Measurements from ENCODE around the gene KCNH4.
A peak's percentile ranks its signal among the peaks of the same experiment; 100 is the strongest.
"Not testable (repeated sequence)": the region's sequence is repeated elsewhere in the genome, so short reads cannot be mapped to it uniquely, and the experiment has no call there.

Gene KCNH4

DNA sequence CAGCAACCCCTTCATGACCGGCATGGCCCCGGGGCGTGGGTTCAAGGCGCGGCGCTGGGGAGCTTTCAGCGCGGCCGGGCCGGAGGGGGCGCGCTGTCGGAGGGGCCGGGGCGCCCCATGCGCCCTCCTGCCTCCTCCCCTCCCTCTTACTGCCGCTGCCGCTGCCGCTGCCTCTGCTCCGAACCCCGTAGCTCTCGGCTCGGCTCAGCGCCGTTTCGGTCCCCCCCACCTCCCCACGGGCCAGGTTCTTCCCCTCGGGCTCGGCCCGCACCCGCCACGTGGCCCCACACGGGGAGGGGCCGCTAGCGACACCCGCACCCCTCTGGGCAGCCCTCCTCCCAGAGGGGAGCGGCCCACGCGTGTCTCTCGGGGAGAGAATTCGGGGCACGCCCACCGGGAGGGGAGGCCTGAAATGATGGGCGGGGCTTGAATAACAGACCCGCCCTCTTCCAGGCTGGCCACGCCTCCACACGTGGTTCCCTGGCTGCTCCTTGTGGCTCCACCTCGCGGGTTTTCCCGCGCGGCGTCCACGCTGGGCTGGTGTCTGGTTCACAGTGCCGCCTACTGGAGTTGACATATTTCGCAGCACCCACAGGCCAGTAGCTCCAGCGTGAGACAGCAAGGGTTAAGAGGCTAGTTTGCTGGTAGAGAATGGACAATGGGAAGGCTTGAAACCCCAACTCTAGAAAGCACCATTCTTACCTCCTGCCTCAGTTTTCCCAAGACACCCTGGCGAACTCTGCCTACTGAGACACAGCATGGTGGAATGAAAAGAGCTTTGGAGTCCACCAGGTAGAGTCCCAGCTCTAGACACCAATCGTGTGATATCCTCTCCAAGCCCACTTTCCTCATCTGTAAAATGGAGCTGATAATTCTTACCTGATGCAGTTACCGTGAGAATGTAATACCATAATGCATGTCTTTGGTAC is at the start of gene KCNH4:
TSS of gene KCNH4 (minus strand) at position 221 of the 929 bp plus-strand sequence. CDS start at position 24, 197 bp downstream.
- peak; percentile 93 for DNase-seq

- no peak for DNase-seq
Observed at GRCh38 chr17:42230225-42230624, 49.3 kb upstream of the KCNH4 start.

GRCh38 chr17:42227849-42228700 is 47.1 kb upstream of the KCNH4 start:
- no peak for DNase-seq

DNA sequence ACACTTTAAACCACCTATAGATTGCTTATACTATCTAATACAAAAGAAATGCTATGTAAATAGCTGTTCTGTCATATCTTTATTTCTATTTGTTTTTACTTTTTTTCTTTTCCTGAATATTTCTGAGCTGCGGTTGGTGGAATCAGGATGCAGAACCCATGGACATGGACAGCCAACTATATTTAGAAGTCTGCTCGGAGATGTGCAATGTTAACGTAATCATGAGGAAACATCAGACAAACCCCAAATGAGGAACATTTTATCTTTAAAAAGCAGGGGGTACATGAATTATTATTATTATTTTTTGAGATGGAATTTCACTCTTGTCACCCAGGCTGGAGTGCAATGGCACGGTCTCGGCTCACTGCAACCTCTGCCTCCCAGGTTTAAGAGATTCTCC is 44.7 kb upstream of the KCNH4 start:
- no peak for DNase-seq

DNA sequence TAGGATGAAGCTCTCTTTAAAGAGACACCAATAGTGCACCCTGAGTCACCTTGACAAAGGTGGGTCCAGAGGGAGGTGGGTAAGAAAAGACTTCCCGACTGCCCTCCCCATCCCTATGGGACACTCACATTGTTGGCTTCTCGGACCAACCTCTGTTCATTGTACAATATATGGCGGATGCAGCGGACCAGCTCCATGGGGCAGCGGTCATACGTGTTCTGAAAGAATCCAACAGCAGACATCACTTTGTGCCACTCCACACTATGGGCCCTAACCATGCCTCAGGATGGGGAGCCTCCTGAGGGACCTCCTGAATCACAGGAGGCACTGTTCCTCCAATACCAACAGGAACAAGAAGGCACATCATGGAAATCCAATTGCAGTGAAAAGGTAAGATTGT is 43.7 kb upstream of the KCNH4 start:
- no peak for DNase-seq

DNA sequence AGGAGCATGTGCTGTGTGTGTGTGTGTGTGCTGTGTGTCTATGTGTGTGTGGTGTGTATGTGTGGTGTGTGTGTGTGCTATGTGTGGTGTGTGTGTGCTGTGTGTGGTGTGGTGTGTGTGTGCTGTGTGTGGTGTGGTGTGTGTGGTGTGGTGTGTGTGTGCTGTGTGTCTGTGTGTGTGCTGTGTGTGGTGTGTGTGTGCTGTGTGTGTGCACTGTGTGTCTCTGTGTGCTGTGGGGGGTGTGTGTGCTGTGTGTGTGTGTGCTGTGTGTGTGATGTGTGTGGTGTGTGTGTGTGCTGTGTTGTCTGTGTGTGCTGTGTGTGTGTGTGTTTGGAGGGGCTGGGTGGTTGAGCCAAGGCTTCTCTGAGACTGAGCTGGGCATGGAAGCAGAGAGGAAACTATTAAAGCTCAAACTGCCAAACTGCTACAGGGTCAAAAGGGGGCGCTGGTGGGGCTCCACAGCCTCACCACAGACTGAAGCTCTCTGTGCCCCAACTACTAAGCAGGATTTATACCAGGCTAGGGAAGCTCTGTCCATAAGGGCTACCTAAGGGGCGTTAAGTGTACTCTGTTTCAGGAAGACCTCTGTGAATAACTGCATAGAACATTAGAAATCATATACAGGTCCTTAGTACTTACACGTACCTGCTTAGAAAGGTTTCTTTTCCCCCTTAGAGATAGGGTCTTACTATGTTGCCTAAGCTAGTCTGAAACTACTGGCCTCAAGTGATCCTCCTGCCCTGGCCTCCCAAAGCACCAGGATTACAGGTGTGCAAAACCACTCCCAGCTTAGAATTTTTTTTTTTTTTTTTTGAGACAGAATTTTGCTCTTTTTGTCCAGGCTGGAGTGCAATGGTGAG is 41.2 kb upstream of the KCNH4 start:
- peak; percentile 69 for DNase-seq

GRCh38 chr17:42219280-42219679 is 38.3 kb upstream of the KCNH4 start:
- not testable (repeated sequence) for DNase-seq

DNA sequence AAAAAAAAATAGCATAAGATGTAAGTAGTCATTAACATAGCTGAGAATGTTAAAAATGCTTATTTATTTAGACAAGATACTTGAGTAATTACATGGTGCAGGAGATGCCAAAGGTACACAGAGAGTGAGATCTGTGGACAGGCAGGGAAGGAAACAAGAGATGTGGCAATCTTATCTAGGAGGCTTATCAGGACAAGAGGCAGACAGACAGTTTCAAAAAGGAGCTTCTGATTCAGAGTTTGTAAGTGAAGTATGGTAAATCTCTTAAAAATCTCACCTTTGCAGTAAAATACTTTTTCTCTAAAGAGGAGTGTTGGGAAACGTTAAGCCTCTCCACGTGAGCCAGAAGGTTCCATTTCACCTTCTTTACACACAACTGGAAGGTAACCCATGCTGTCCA is 33.2 kb upstream of the KCNH4 start:
- DNase-seq = no peak

DNA sequence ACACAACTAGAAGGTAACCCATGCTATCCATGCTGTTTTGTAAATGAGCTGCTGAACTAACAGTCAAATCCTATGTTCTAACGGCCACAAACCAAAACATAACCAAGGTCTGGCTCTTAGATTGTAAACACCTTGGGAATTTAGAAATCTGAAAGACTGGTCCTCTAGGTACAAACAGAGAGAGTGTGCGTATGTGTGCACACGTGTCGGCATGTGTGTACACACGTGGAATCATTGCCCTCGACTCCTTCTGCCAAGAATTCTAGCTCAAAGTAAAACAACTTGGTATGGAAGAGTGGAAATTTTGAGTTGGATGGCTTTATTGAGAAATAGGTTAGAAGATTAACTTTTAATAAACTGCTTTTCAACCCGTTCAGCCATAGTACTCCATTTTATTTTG is 31.4 kb upstream of the KCNH4 start:
- no peak for DNase-seq

DNA sequence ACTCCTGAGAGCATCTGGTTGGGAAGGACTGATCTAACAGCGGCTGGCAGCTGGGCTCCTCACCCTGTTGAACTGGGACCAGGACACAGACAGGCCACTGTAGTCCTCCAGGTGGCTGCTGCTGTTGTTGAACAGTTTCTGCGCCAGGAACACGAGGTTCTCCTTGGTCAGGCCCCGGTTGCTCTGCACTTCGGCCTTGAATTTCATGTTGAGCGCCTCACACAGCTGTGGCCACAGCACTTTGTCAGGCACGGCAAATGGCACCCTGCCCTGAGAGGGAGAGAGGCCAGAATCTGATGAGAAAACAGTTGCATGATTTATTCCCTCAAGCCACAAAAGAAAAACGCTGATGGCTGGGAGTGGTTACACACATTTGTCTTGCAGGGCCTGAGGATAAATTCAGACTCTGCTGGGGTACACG is 31.0 kb upstream of the KCNH4 start:
- DNase-seq = not testable (repeated sequence)

DNA sequence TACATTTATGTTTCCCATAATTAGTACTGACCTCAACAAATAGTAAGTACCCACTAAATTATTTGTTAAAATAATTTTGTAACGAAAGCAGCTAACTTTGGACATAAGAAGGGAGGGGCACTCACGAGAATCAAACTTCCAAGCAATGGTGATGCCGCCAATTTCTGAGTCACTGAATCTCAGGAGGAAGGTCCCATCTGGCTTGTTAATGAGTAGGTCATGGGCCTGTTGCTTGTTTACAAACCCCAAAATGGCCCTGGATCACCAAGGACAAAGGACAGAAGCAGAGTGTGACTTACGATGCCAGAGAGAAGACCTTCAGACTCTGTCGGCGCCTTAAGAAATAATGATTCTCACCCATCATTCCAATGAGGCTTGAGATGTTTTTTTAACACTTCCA is 29.1 kb upstream of the KCNH4 start:
- DNase-seq = no peak

DNA sequence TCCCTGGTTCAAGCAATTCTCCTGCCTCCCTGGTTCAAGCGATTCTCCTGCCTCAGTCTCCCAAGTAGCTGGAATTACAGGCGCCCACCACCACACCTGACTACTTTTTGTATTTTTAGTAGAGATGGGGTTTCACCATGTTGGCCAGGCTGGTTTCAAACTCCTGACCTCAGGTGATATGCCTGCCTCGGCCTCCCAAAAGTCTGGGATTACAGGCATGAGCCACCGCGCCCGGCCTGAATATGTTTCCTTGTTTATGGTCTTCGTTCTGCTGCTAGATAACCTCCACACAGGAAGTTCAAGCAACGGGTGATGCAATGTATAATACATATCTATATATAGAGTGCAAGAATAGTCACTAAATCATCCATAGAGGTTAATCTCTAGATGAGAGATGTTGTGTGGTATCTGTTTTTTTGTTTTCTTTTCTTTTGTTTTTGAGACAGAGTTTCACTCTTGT is 25.2 kb upstream of the KCNH4 start:
- DNase-seq = not testable (repeated sequence)

DNA sequence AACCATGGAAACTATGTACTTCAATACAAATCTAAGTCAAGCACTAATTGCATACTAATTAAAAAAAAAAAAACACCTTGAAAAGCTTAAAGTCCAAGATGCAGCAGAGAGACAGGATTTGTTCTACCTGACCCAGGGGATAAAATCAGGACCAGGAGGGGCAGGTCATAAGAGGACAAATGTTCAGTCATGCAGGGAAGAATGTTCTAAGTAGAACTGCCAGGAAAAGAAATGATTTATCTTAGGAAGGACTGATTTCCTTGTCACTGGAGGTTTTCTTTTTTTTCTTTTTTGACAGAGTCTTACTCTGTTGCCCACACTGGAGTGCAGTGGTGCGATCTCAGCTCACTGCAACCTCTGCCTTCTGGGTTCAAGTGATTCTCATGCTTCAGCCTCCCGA is 22.4 kb upstream of the KCNH4 start:
- no peak for DNase-seq

DNA sequence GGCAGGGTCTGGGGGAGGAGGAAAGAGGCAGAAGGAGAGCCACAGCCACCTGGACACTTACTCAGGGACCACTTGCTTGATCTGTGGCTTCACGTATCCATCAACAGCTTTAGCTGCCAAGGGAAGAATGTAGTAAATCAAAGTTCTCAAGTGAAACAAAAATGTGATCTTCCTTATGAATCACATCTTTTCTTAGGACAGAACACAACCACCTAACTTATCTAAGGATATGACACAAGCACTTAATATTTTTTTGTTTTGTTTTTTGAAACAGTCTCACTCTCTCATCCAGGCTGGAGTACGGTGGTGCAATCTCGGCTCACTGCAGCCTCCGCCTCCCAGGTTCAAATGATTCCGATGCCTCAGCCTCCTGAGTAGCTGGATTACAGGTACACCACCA is 21.8 kb upstream of the KCNH4 start:
- DNase-seq = no peak

- DNase-seq = no peak
Observed at GRCh38 chr17:42202159-42202558, 21.2 kb upstream of the KCNH4 start.

- no peak for DNase-seq
Observed at GRCh38 chr17:42201458-42201772, 20.5 kb upstream of the KCNH4 start.

DNA sequence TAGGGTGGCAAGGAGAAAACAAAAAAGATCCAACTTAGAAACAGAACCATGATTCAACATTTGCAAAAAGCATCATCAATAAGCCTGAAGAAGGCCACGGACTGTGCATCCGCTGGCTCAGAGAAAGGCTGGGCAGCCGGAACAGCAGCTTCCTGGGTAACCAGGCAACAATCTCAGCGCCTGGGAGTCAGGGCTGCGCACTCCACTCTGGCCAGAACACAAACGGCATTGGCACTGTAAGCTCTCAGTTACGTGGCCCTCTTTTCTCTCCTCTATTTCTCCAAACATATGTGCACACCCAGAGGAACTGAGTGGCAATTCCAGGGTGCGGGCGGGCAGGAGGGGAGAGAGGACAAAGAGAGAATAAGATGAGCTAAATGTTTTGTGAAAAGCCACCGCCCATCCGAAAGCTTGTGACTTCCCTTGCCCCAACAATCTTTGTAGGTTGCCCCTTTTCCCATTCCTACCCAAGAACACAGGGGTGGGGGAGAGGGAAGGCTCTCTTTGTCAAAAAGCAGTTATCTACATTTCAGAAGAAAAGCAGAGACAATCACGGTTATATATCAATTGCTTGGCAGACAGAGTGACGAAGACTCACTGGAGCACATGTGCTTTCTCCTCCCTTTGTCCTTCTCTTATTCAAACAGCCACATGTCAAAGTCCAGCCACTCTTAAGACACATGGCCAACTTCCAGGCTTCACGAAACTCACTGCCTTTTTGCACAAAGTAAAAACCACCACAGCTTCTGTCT is 19.9 kb upstream of the KCNH4 start:
- DNase-seq = no peak

DNA sequence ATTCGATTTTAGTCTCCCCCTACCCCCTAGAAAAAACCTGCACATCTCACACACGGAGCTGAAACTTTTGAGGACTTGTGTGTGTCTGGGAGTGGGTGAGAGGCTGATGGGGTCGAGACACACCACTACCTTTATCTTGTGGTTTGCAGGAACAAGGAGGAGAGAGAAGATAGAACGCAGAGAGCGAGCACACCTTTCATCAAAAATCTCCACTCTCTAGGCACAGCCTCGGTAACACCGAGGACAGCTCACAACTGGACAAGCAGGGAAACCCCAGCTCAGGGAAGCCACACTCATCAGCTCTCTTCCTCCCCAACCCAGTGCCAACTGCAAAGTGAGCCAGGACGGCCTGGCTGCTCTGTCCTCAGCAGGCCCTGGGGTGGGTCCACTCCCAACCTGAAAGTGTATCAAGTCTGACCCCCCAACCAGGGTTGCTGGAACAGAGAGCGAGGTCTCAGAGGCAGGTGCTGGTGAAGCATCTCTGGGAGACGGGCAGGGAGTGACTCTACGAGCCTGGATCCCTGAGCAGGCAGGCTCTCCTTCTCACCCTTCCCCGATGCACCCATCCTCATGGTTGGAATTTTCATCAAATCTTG is 18.6 kb upstream of the KCNH4 start:
- DNase-seq = no peak

DNA sequence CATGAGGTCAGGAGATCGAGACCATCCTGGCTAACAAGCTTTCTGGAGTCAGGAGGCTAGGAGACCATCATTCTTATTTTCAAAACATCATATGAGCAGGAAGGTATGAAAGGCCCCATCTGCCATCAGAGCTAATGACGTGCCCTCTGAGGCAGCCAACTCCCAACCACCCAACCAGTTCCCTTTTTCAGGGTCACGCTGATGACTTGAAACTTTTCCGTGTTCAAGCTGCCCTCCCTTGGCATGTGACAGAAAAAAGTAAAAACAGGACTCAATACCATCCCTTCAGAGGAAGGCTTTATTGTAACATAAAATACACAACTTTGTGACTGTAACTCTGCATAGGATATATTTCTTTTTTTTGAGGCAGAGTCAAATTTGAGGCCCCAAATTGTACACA is 18.0 kb upstream of the KCNH4 start:
- no peak for DNase-seq

GRCh38 chr17:42197564-42198156 is 16.7 kb upstream of the KCNH4 start:
- DNase-seq = no peak

Data from CD4-positive, alpha-beta T cell treated with Interleukin-21 for 1 hour (primary cell).